ENCODE measurements around the gene IL17REL.

Gene IL17REL

GRCh38 chr22:50056214-50056972 is 43.8 kb upstream of the IL17REL start:
- H3K4me1 ChIP-seq (ENCODE audit: control insufficient read depth, insufficient read depth, low read length, poor library complexity, severe bottlenecking) = peaks cover 6% of the 10 kb centered on the region
- no peak overlapping the region for H3K27ac ChIP-seq (ENCODE audit: low read depth, low read length, severe bottlenecking)
- no peaks in the 10 kb centered on the region for H3K36me3 ChIP-seq (ENCODE audit: control insufficient read depth, insufficient read depth, low read length)
- 84 to 87% methylated on average over 29 to 30 of the region's 34 CpGs for WGBS, 2 experiments (ENCODE audit: insufficient coverage in 2 of 2)
- no peak overlapping the region for H3K4me3 ChIP-seq (ENCODE audit: extremely low read depth, insufficient read depth, low read length, poor library complexity, severe bottlenecking)
- peaks cover 4% of the 10 kb centered on the region for H3K9me3 ChIP-seq (ENCODE audit: control insufficient read depth, low read length)

- peaks cover 4% of the 10 kb centered on the region for H3K9me3 ChIP-seq (ENCODE audit: control insufficient read depth, low read length)
- no peaks in the 10 kb centered on the region for H3K36me3 ChIP-seq (ENCODE audit: control insufficient read depth, insufficient read depth, low read length)
- no peak overlapping the region for H3K4me3 ChIP-seq (ENCODE audit: extremely low read depth, insufficient read depth, low read length, poor library complexity, severe bottlenecking)
- H3K4me1 ChIP-seq (ENCODE audit: control insufficient read depth, insufficient read depth, low read length, poor library complexity, severe bottlenecking) = peaks cover 4% of the 10 kb centered on the region
- 87 to 91% methylated on average over 15 to 18 of the region's 18 CpGs for WGBS, 2 experiments (ENCODE audit: insufficient coverage in 2 of 2)
- H3K27ac ChIP-seq (ENCODE audit: low read depth, low read length, severe bottlenecking) = no peak overlapping the region
These were observed 41.3 kb upstream of the IL17REL start for GRCh38 chr22:50053861-50054260.

- no peaks in the 10 kb centered on the region for H3K4me1 ChIP-seq (ENCODE audit: control insufficient read depth, insufficient read depth, low read length, poor library complexity, severe bottlenecking)
- no peak overlapping the region for H3K4me3 ChIP-seq (ENCODE audit: extremely low read depth, insufficient read depth, low read length, poor library complexity, severe bottlenecking)
- no peaks in the 10 kb centered on the region for H3K36me3 ChIP-seq (ENCODE audit: control insufficient read depth, insufficient read depth, low read length)
- H3K27ac ChIP-seq (ENCODE audit: low read depth, low read length, severe bottlenecking) = no peak overlapping the region
- H3K9me3 ChIP-seq (ENCODE audit: control insufficient read depth, low read length) = peaks cover 4% of the 10 kb centered on the region
- WGBS, 2 experiments (ENCODE audit: insufficient coverage in 2 of 2) = 91 to 95% methylated on average over 16 to 18 of the region's 18 CpGs
These were observed 39.4 kb upstream of the IL17REL start for GRCh38 chr22:50051930-50052329.

- H3K9me3 ChIP-seq (ENCODE audit: control insufficient read depth, low read length) = peaks cover 4% of the 10 kb centered on the region
- H3K27ac ChIP-seq (ENCODE audit: low read depth, low read length, severe bottlenecking) = no peak overlapping the region
- no peaks in the 10 kb centered on the region for H3K36me3 ChIP-seq (ENCODE audit: control insufficient read depth, insufficient read depth, low read length)
- H3K4me1 ChIP-seq (ENCODE audit: control insufficient read depth, insufficient read depth, low read length, poor library complexity, severe bottlenecking) = no peaks in the 10 kb centered on the region
- WGBS, 2 experiments (ENCODE audit: insufficient coverage in 2 of 2) = 89 to 93% methylated on average over 31 to 36 of the region's 36 CpGs
- H3K4me3 ChIP-seq (ENCODE audit: extremely low read depth, insufficient read depth, low read length, poor library complexity, severe bottlenecking) = no peak overlapping the region
These were observed 37.0 kb upstream of the IL17REL start for GRCh38 chr22:50049299-50050195.

GRCh38 chr22:50048836-50049235 is 36.3 kb upstream of the IL17REL start:
- WGBS, 2 experiments (ENCODE audit: insufficient coverage in 2 of 2) = 88 to 92% methylated on average over 12 to 15 of the region's 17 CpGs
- Histone ChIP-seq H3K9me3 (ENCODE audit: control insufficient read depth, low read length) (peaks cover 4% of the 10 kb centered on the region), H3K27ac (ENCODE audit: low read depth, low read length, severe bottlenecking) (no peak overlapping the region), H3K4me1 (ENCODE audit: control insufficient read depth, insufficient read depth, low read length, poor library complexity, severe bottlenecking) (no peaks in the 10 kb centered on the region), H3K36me3 (ENCODE audit: control insufficient read depth, insufficient read depth, low read length) (no peaks in the 10 kb centered on the region), H3K4me3 (ENCODE audit: extremely low read depth, insufficient read depth, low read length, poor library complexity, severe bottlenecking) (no peak overlapping the region)

- Histone ChIP-seq H3K27ac (ENCODE audit: low read depth, low read length, severe bottlenecking) (no peak overlapping the region), H3K4me3 (ENCODE audit: extremely low read depth, insufficient read depth, low read length, poor library complexity, severe bottlenecking) (no peak overlapping the region), H3K4me1 (ENCODE audit: control insufficient read depth, insufficient read depth, low read length, poor library complexity, severe bottlenecking) (no peaks in the 10 kb centered on the region), H3K36me3 (ENCODE audit: control insufficient read depth, insufficient read depth, low read length) (no peaks in the 10 kb centered on the region), H3K9me3 (ENCODE audit: control insufficient read depth, low read length) (peaks cover 3% of the 10 kb centered on the region)
- WGBS, 2 experiments (ENCODE audit: insufficient coverage in 2 of 2) = 85 to 95% methylated on average over 7 to 8 of the region's 12 CpGs
These were observed 35.6 kb upstream of the IL17REL start for GRCh38 chr22:50048061-50048765.

- Histone ChIP-seq H3K36me3 (ENCODE audit: control insufficient read depth, insufficient read depth, low read length) (no peaks in the 10 kb centered on the region), H3K9me3 (ENCODE audit: control insufficient read depth, low read length) (no peaks in the 10 kb centered on the region), H3K4me3 (ENCODE audit: extremely low read depth, insufficient read depth, low read length, poor library complexity, severe bottlenecking) (no peak overlapping the region), H3K27ac (ENCODE audit: low read depth, low read length, severe bottlenecking) (no peak overlapping the region), H3K4me1 (ENCODE audit: control insufficient read depth, insufficient read depth, low read length, poor library complexity, severe bottlenecking) (no peaks in the 10 kb centered on the region)
- 92 to 97% methylated on average over 14 to 15 of the region's 16 CpGs for WGBS, 2 experiments (ENCODE audit: insufficient coverage in 2 of 2)
These were observed 34.8 kb upstream of the IL17REL start for GRCh38 chr22:50047346-50047745.

GRCh38 chr22:50046481-50047245 is 34.1 kb upstream of the IL17REL start:
- Histone ChIP-seq H3K36me3 (ENCODE audit: control insufficient read depth, insufficient read depth, low read length) (no peaks in the 10 kb centered on the region), H3K4me1 (ENCODE audit: control insufficient read depth, insufficient read depth, low read length, poor library complexity, severe bottlenecking) (no peaks in the 10 kb centered on the region), H3K27ac (ENCODE audit: low read depth, low read length, severe bottlenecking) (no peak overlapping the region), H3K4me3 (ENCODE audit: extremely low read depth, insufficient read depth, low read length, poor library complexity, severe bottlenecking) (no peak overlapping the region), H3K9me3 (ENCODE audit: control insufficient read depth, low read length) (no peaks in the 10 kb centered on the region)
- 90 to 93% methylated on average over 16 to 20 of the region's 27 CpGs for WGBS, 2 experiments (ENCODE audit: insufficient coverage in 2 of 2)

GRCh38 chr22:50046019-50046415 is 33.5 kb upstream of the IL17REL start:
- Histone ChIP-seq H3K4me1 (ENCODE audit: control insufficient read depth, insufficient read depth, low read length, poor library complexity, severe bottlenecking) (no peaks in the 10 kb centered on the region), H3K27ac (ENCODE audit: low read depth, low read length, severe bottlenecking) (no peak overlapping the region), H3K9me3 (ENCODE audit: control insufficient read depth, low read length) (no peaks in the 10 kb centered on the region), H3K4me3 (ENCODE audit: extremely low read depth, insufficient read depth, low read length, poor library complexity, severe bottlenecking) (no peak overlapping the region), H3K36me3 (ENCODE audit: control insufficient read depth, insufficient read depth, low read length) (no peaks in the 10 kb centered on the region)
- WGBS, 2 experiments (ENCODE audit: insufficient coverage in 2 of 2) = 89 to 90% methylated on average over 14 to 19 of the region's 19 CpGs

All from mesodermal cell (in vitro differentiated cells).